Measurements from ENCODE around the gene TBL1X.

The TBL1X gene

GRCh38 chrX:9677098-9677739, 212.4 kb downstream of the TBL1X start:
- peak; percentile 58 for DNase-seq

GRCh38 chrX:9678215-9678965, 213.5 kb downstream of the TBL1X start:
- no peak for DNase-seq

- DNase-seq, result no peak
Observed at GRCh38 chrX:9681011-9681410, 216.2 kb downstream of the TBL1X start.

GRCh38 chrX:9681422-9681821, 216.6 kb downstream of the TBL1X start:
- DNase-seq, result no peak

GRCh38 chrX:9682456-9682855, 217.6 kb downstream of the TBL1X start:
- no peak for DNase-seq

- no peak for DNase-seq
Observed at GRCh38 chrX:9682861-9683260, 218.0 kb downstream of the TBL1X start.

- DNase-seq, result no peak
Observed at GRCh38 chrX:9683350-9683749, 218.5 kb downstream of the TBL1X start.

GRCh38 chrX:9687899-9688298, 223.0 kb downstream of the TBL1X start:
- no peak for DNase-seq

GRCh38 chrX:9688833-9689232, 224.0 kb downstream of the TBL1X start:
- DNase-seq, result no peak

GRCh38 chrX:9690046-9690445, 225.2 kb downstream of the TBL1X start:
- no peak for DNase-seq

- DNase-seq, result no peak
Observed at GRCh38 chrX:9693307-9694001, 228.6 kb downstream of the TBL1X start.

GRCh38 chrX:9698576-9698975, 233.7 kb downstream of the TBL1X start:
- DNase-seq, result no peak

- DNase-seq, result no peak
Observed at GRCh38 chrX:9700555-9700954, 235.7 kb downstream of the TBL1X start.

GRCh38 chrX:9701790-9702189, 236.9 kb downstream of the TBL1X start:
- DNase-seq, result no peak

- DNase-seq, result no peak
Observed at GRCh38 chrX:9703406-9703805, 238.5 kb downstream of the TBL1X start.

GRCh38 chrX:9704876-9705465, 240.1 kb downstream of the TBL1X start:
- no peak for DNase-seq

- no peak for DNase-seq
Observed at GRCh38 chrX:9706421-9706820, 241.6 kb downstream of the TBL1X start.

GRCh38 chrX:9707306-9708033, 242.6 kb downstream of the TBL1X start:
- DNase-seq, result no peak

- DNase-seq, result no peak
Observed at GRCh38 chrX:9708086-9708485, 243.2 kb downstream of the TBL1X start.

GRCh38 chrX:9708923-9709553, 244.2 kb downstream of the TBL1X start:
- DNase-seq, result peak; percentile 53

- no peak for DNase-seq
Observed at GRCh38 chrX:9710332-9710731, 245.5 kb downstream of the TBL1X start.

- DNase-seq, result no peak
Observed at GRCh38 chrX:9717376-9717775, 252.5 kb downstream of the TBL1X start.

Measured in NCI-H1105 treated with DMSO at 0.1 percent for 48 hours (cell line).